Mucosa of descending colon (tissue), 3 donors: ENCODE measurements around the gene PLCXD1. TPM values are rescaled to one million over a fixed set of nuclear protein-coding genes. Genes with fewer than 3 reads are reported as not detected.

Experiments
- ATAC-seq: fragments of 200-7000 bp; cut with Tn5 transposase; one replicate; pipeline ENCODE4 v1.9.1; 2020; ENCODE audit warnings: mild to moderate bottlenecking, moderate library complexity
- DNase-seq, 3 donors: peaks; one replicate each; pipeline ENCODE4 v3.0.0-alpha.2; 2020
- H3K36me3 ChIP-seq: fragments of 200-600 bp; one replicate; pipeline ENCODE4 v1.8.0; 2021; ENCODE audit warnings: low read depth, mild to moderate bottlenecking
- H3K4me1 ChIP-seq: fragments of 200-600 bp; one replicate; pipeline ENCODE4 v1.8.0; 2021; ENCODE audit warnings: low read depth, mild to moderate bottlenecking
- H3K4me3 ChIP-seq: fragments of 200-600 bp; one replicate; pipeline ENCODE4 v1.8.0; 2021; ENCODE audit warnings: mild to moderate bottlenecking
- H3K9me3 ChIP-seq: fragments of 200-600 bp; one replicate; pipeline ENCODE4 v1.8.0; 2021; ENCODE audit warnings: mild to moderate bottlenecking
- CTCF ChIP-seq: fragments of 200-600 bp; IDR thresholded peaks from one replicate; pipeline ENCODE4 v1.8.0; 2022; ENCODE audit warnings: antibody characterized with exemption, mild to moderate bottlenecking
- intact Hi-C, 2 donors: fragments of 100-400 bp; cut with DNase I in 1 of 2; cut with micrococcal nuclease in 1 of 2; formaldehyde crosslinking; loops; one replicate each; pipeline versions ENCODE4 v1.11.0 to v1.11.1; 2022; cut with DNase I, micrococcal nuclease
- total RNA-seq, 3 donors: library from RNA; stranded (reverse); fragmentation: NEBNext Ultra II Directional in 2 of 3; extraction: Animal tissue kit (Norgen Biotek cat#: 25700) in 2 of 3; gene quantifications; one replicate each; pipeline versions ENCODE4 v1.2.1 to v1.2.4, GENCODE V29; 2021 to 2023
- donor health status: DM: no; HTN: no; CAD: no; lungs with moderate emphysema.
- donor health status: DM: no; HTN: no; CAD: no.
- donor health status: DM: no; HTN: yes; CAD: no.

The PLCXD1 gene
- total RNA-seq, 3 donors from 2014 or later = 12.6 to 20.7 (median 13.8) TPM

- H3K36me3 ChIP-seq = peaks cover 3% of the 10 kb centered on the region
- intact Hi-C loops = no loop called here
- H3K4me1 ChIP-seq = no peaks in the 10 kb centered on the region
- no peak for TF ChIP-seq CTCF
- DNase-seq = peak in 2 of 3 donors; percentile 29 to 51
- no peak overlapping the region for H3K4me3 ChIP-seq
- H3K9me3 ChIP-seq = no peaks in the 10 kb centered on the region
- ATAC-seq = no peak
These were observed 33.8 kb downstream of the PLCXD1 start for GRCh38 chrX:314781-315595.

GRCh38 chrX:316351-317325, 35.5 kb downstream of the PLCXD1 start:
- DNase-seq (peak; percentile 21 to 69 (median 53)), ATAC-seq (no peak)
- intact Hi-C loops = no loop called here

GRCh38 chrX:317424-318067, 36.4 kb downstream of the PLCXD1 start:
- no peak for TF ChIP-seq CTCF
- Histone ChIP-seq H3K36me3 (peaks cover 3% of the 10 kb centered on the region), H3K4me1 (peaks cover 11% of the 10 kb centered on the region), H3K4me3 (no peak overlapping the region), H3K9me3 (no peaks in the 10 kb centered on the region)
- peak in 1 of 3 donors; percentile 17 for DNase-seq
- intact Hi-C loops = no loop called here
- no peak for ATAC-seq

More at GRCh38 chrX:316351-317325, 35.5 kb downstream of the PLCXD1 start:
- TF ChIP-seq CTCF = no peak
- Histone ChIP-seq H3K36me3 (peaks cover 3% of the 10 kb centered on the region), H3K9me3 (no peaks in the 10 kb centered on the region), H3K4me1 (peaks cover 9% of the 10 kb centered on the region), H3K4me3 (no peak overlapping the region)

GRCh38 chrX:318068-318738, 37.0 kb downstream of the PLCXD1 start:
- Histone ChIP-seq H3K9me3 (no peaks in the 10 kb centered on the region), H3K4me3 (peak overlapping the region; percentile 80), H3K36me3 (peaks cover 3% of the 10 kb centered on the region), H3K4me1 (peaks cover 16% of the 10 kb centered on the region)
- intact Hi-C loops = no loop called here
- ATAC-seq = peak; percentile 78
- peak; percentile 97 to 100 (median 98) for DNase-seq
- TF ChIP-seq CTCF = no peak
